ENCODE measurements around the gene PCNX2. TPM values are rescaled to one million over a fixed set of nuclear protein-coding genes. Genes with fewer than 3 reads are reported as not detected.

The PCNX2 gene
- total and polyA plus RNA-seq, 2 of the 13 experiments (the other 11 are each of a cell fraction or from before 2014, with no cell fraction given) = 0.11 to 0.42 TPM

DNA sequence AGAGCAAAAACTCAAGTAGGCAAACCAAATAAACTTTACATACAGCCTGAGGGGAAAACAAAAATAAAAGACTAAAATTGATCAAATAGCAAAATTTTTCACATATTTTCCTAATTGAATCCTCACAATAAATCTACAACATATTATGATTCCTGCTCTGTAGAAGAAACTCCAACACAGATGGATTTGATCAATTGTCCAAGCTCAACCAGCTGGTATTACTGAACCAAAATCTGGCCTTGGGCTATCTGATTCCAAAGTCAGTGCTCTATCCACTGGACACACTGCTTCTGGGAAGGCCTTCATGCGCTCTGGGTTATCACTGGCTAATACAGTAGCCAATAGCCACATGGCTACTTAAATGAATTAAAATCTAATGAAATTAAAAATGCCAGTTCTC is 39.3 kb downstream of the PCNX2 start:
- FAIRE-seq = no peak
- intact Hi-C loops (cut with micrococcal nuclease; ENCODE audit: unreplicated experiment) = no loop called here
- H3K79me2 ChIP-seq (ENCODE audit: insufficient read depth, low read length) = no peaks in the 10 kb centered on the region
- H3K4me1 ChIP-seq (ENCODE audit: insufficient read depth, low read length) = peaks cover 25% of the 10 kb centered on the region
- H3K36me3 ChIP-seq (replicated peaks in 1 of 2; ENCODE audit: control insufficient read depth in 1 of 2, insufficient read depth in 2 of 2, low read length in 2 of 2) = no peaks in the 10 kb centered on the region
- H3K27ac ChIP-seq (ENCODE audit: extremely low read length, insufficient read depth, low read length) = no peak overlapping the region
- no peaks in the 10 kb centered on the region; a peak in 1 of 5 replicates for H3K27me3 ChIP-seq (ENCODE audit: control insufficient read depth in 1 of 2, insufficient read depth in 2 of 2, low read length in 2 of 2)
- ChIA-PET POLR2A (no interaction called here), CTCF (ENCODE audit: low intra/inter-chr PET ratio, low total read pairs) (no interaction called here)
- H3K4me2 ChIP-seq (ENCODE audit: low read depth, low read length) = no peak overlapping the region
- no peak overlapping the region for H3K4me3 ChIP-seq (replicated peaks in 1 of 3; ENCODE audit: insufficient read depth in 1 of 3, low read depth in 2 of 3, low read length in 3 of 3)
- DNase-seq (ENCODE audit: low spot score) = no peak
- 63% methylated on average over 1 of the region's 1 CpG for WGBS (ENCODE audit: low lambda C conversion rate)
- in situ Hi-C loops (cut with HindIII; ENCODE audit: extremely low pct_ligation_motif_present, low pct_unique_long_range_greater_than_20kb) = no loop called here
- H3K9ac ChIP-seq (ENCODE audit: insufficient read depth, low read depth, low read length) = no peak overlapping the region
- TF ChIP-seq ZNF749 (CRISPR knock-in tag; IDR thresholded peaks at IDR 0.05; ENCODE audit: borderline replicate concordance) = no peak
- no peak for TF ChIP-seq NCOA2 (CRISPR knock-in tag; IDR thresholded peaks at IDR 0.05)
- TF ChIP-seq ZNF33B (CRISPR knock-in tag; IDR thresholded peaks at IDR 0.05) = no peak
- no peak for TF ChIP-seq ZNF766 (CRISPR knock-in tag; IDR thresholded peaks at IDR 0.05; ENCODE audit: borderline replicate concordance)
- no peak for TF ChIP-seq AGO1 (IDR thresholded peaks at IDR 0.05; ENCODE audit: low read depth, low read length, poor library complexity, severe bottlenecking)
- no peak for ATAC-seq
- no peaks in the 10 kb centered on the region for H3K9me3 ChIP-seq (ENCODE audit: low read length)
- no TSS peak for BruUV-seq (replicated peaks)
- H4K20me1 ChIP-seq (ENCODE audit: insufficient read depth, low read length) = no peaks in the 10 kb centered on the region
- no peak overlapping the region for H2AFZ ChIP-seq (ENCODE audit: low read length)

GRCh38 chr1:233255145-233255544 is 40.4 kb downstream of the PCNX2 start:
- Histone ChIP-seq H3K9me3 (ENCODE audit: low read length) (no peaks in the 10 kb centered on the region), H3K27me3 (ENCODE audit: control insufficient read depth in 1 of 2, insufficient read depth in 2 of 2, low read length in 2 of 2) (no peaks in the 10 kb centered on the region; a peak in 1 of 5 replicates), H3K9ac (ENCODE audit: insufficient read depth, low read depth, low read length) (no peak overlapping the region), H3K4me1 (ENCODE audit: insufficient read depth, low read length) (peaks cover 21% of the 10 kb centered on the region), H2AFZ (ENCODE audit: low read length) (no peak overlapping the region), H3K4me3 (replicated peaks in 1 of 3; ENCODE audit: insufficient read depth in 1 of 3, low read depth in 2 of 3, low read length in 3 of 3) (no peak overlapping the region), H3K27ac (ENCODE audit: extremely low read length, insufficient read depth, low read length) (no peak overlapping the region), H3K36me3 (replicated peaks in 1 of 2; ENCODE audit: control insufficient read depth in 1 of 2, insufficient read depth in 2 of 2, low read length in 2 of 2) (no peaks in the 10 kb centered on the region), H4K20me1 (ENCODE audit: insufficient read depth, low read length) (no peaks in the 10 kb centered on the region), H3K79me2 (ENCODE audit: insufficient read depth, low read length) (no peaks in the 10 kb centered on the region), H3K4me2 (ENCODE audit: low read depth, low read length) (no peak overlapping the region)
- intact Hi-C loops (cut with micrococcal nuclease; ENCODE audit: unreplicated experiment) (no loop called here), in situ Hi-C loops (cut with HindIII; ENCODE audit: extremely low pct_ligation_motif_present, low pct_unique_long_range_greater_than_20kb) (no loop called here)
- ChIA-PET CTCF (ENCODE audit: low intra/inter-chr PET ratio, low total read pairs) (no interaction called here), POLR2A (no interaction called here)
- no peak for DNase-seq (ENCODE audit: low spot score)
- FAIRE-seq = no peak
- no TSS peak for BruUV-seq (replicated peaks)
- 24% methylated on average over 5 of the region's 5 CpGs for whole genome bisulfite sequencing (ENCODE audit: low lambda C conversion rate)
- no peak for ATAC-seq
- no peak for TF ChIP-seq DNMT1 (CRISPR knock-in tag; IDR thresholded peaks at IDR 0.05)
- no peak for TF ChIP-seq ZNF782 (CRISPR knock-in tag; IDR thresholded peaks at IDR 0.05; ENCODE audit: borderline replicate concordance)
- TF ChIP-seq ZNF337 (CRISPR knock-in tag; IDR thresholded peaks at IDR 0.05; ENCODE audit: borderline replicate concordance, low read depth) = no peak
- TF ChIP-seq SP2 (CRISPR knock-in tag; IDR thresholded peaks at IDR 0.05) = no peak
- TF ChIP-seq TAF1 (CRISPR knock-in tag; IDR thresholded peaks at IDR 0.05) = no peak
- TF ChIP-seq ELF4 (CRISPR knock-in tag; IDR thresholded peaks at IDR 0.05; ENCODE audit: borderline replicate concordance) = no peak
- no peak for TF ChIP-seq ZNF556 (CRISPR knock-in tag; IDR thresholded peaks at IDR 0.05; ENCODE audit: borderline replicate concordance)
- no peak for TF ChIP-seq ZFY (CRISPR knock-in tag; IDR thresholded peaks at IDR 0.05)
- TF ChIP-seq ZFP37 (CRISPR knock-in tag; IDR thresholded peaks at IDR 0.05; ENCODE audit: borderline replicate concordance) = no peak
- TF ChIP-seq ZNF616 (CRISPR knock-in tag; IDR thresholded peaks at IDR 0.05; ENCODE audit: low read depth) = no peak
- no peak for TF ChIP-seq ZMAT5 (CRISPR knock-in tag; IDR thresholded peaks at IDR 0.05; ENCODE audit: borderline replicate concordance, low read depth)
- TF ChIP-seq ZNF839 (CRISPR knock-in tag; IDR thresholded peaks at IDR 0.05; ENCODE audit: borderline replicate concordance) = no peak
- no peak for TF ChIP-seq U2AF1 (optimal IDR thresholded peaks at IDR 0.05; ENCODE audit: low read depth, low read length)
- no peak for TF ChIP-seq MYNN (CRISPR knock-in tag; IDR thresholded peaks at IDR 0.05; ENCODE audit: low read depth)
- TF ChIP-seq ZNF879 (CRISPR knock-in tag; IDR thresholded peaks at IDR 0.05) = no peak
- no peak for TF ChIP-seq LCORL (IDR thresholded peaks at IDR 0.05)
- TF ChIP-seq LCORL (CRISPR knock-in tag; IDR thresholded peaks at IDR 0.05) = no peak
- TF ChIP-seq TEAD2 (CRISPR knock-in tag; IDR thresholded peaks at IDR 0.05) = no peak
- no peak for TF ChIP-seq ZBTB21 (CRISPR knock-in tag; IDR thresholded peaks at IDR 0.05)
